NB4 (cell line): ENCODE measurements around the gene IQCE.

Experiments
- DNase-seq: peaks from one replicate; pipeline ENCODE4 v3.0.0; 2010; ENCODE audit warnings: low read depth
- H3K4me3 ChIP-seq: one replicate; pipeline ENCODE4 v1.5.1; 2011; ENCODE audit warnings: mild to moderate bottlenecking, low read depth, low read length, moderate library complexity
- CTCF ChIP-seq: IDR thresholded peaks from one replicate; pipeline ENCODE4 v1.5.1; 2012; ENCODE audit warnings: low read depth, low read length
- MAX ChIP-seq: IDR thresholded peaks from 2 replicates; pipeline ENCODE4 v1.6.1; 2011; ENCODE audit warnings: low read depth, low read length
- MYC ChIP-seq: IDR thresholded peaks from 2 replicates; pipeline ENCODE4 v1.6.1; 2011; ENCODE audit warnings: low read depth, low read length
- POLR2A ChIP-seq: IDR thresholded peaks from 2 replicates; pipeline ENCODE4 v1.6.1; 2011; ENCODE audit warnings: mild to moderate bottlenecking; ENCODE audit not compliant: insufficient read length; ENCODE audit errors: extremely low read depth

IQCE gene

GRCh38 chr7:2542011-2542915, 16.5 kb upstream of the IQCE start:
- no peak overlapping the region for H3K4me3 ChIP-seq
- no peak for TF ChIP-seq MAX
- no peak for TF ChIP-seq CTCF
- no peak for TF ChIP-seq MYC
- no peak for TF ChIP-seq POLR2A
- no peak for DNase-seq

- DNase-seq: no peak
Observed at GRCh38 chr7:2542916-2543871, 15.6 kb upstream of the IQCE start.

GRCh38 chr7:2544541-2545188, 14.1 kb upstream of the IQCE start:
- no peak overlapping the region for H3K4me3 ChIP-seq
- no peak for DNase-seq
- TF ChIP-seq CTCF: no peak
- no peak for TF ChIP-seq MYC
- no peak for TF ChIP-seq MAX
- no peak for TF ChIP-seq POLR2A

More at GRCh38 chr7:2542916-2543871, 15.6 kb upstream of the IQCE start:
- H3K4me3 ChIP-seq: no peak overlapping the region
- TF ChIP-seq MYC (no peak), POLR2A (no peak), CTCF (no peak), MAX (no peak)

GRCh38 chr7:2545746-2546425, 12.9 kb upstream of the IQCE start:
- TF ChIP-seq POLR2A (no peak), CTCF (no peak), MYC (no peak), MAX (no peak)
- no peak overlapping the region for H3K4me3 ChIP-seq
- no peak for DNase-seq
